HEK293 (cell line): ENCODE measurements around the gene NOC2L.
A peak's percentile ranks its signal among the peaks of the same experiment; 100 is the strongest.

ENCODE experiments used
- EGR2 ChIP-seq: fragments of 450-650 bp; formaldehyde crosslinking; IDR thresholded peaks from 2 replicates; pipeline ENCODE4 v1.5.1; 2016; ENCODE audit warnings: low read depth, missing biosample characterization, missing genetic modification characterization
- GLIS2 ChIP-seq: fragments of 450-650 bp; formaldehyde crosslinking; IDR thresholded peaks from 2 replicates; pipeline ENCODE4 v1.5.1; 2016; ENCODE audit warnings: missing biosample characterization, missing genetic modification characterization
- IKZF3 ChIP-seq: fragments of 450-650 bp; IDR thresholded peaks from 2 replicates; pipeline ENCODE4 v1.5.0; 2018; ENCODE audit warnings: missing biosample characterization, mild to moderate bottlenecking, missing genetic modification characterization, moderate library complexity
- KLF1 ChIP-seq: fragments of 450-650 bp; formaldehyde crosslinking; IDR thresholded peaks from 2 replicates; pipeline ENCODE4 v1.5.1; 2016; ENCODE audit warnings: missing biosample characterization, missing genetic modification characterization
- KLF16 ChIP-seq: fragments of 450-650 bp; formaldehyde crosslinking; IDR thresholded peaks from 2 replicates; pipeline ENCODE4 v1.5.1; 2017; ENCODE audit warnings: missing biosample characterization, missing genetic modification characterization
- SCRT2 ChIP-seq: fragments of 450-650 bp; formaldehyde crosslinking; IDR thresholded peaks from 2 replicates; pipeline ENCODE4 v1.5.1; 2016; ENCODE audit warnings: missing biosample characterization, missing genetic modification characterization
- SP2 ChIP-seq: fragments of 450-650 bp; formaldehyde crosslinking; IDR thresholded peaks from 2 replicates; pipeline ENCODE4 v1.5.1; 2016; ENCODE audit warnings: missing biosample characterization, missing genetic modification characterization
- ZBTB1 ChIP-seq: fragments of 450-650 bp; formaldehyde crosslinking; IDR thresholded peaks from 2 replicates; pipeline ENCODE4 v1.5.1; 2016; ENCODE audit warnings: missing biosample characterization, missing genetic modification characterization
- ZBTB44 ChIP-seq: fragments of 450-650 bp; IDR thresholded peaks from 2 replicates; pipeline ENCODE4 v1.5.1; 2018; ENCODE audit warnings: missing biosample characterization, mild to moderate bottlenecking, missing genetic modification characterization
- ZFHX2 ChIP-seq: fragments of 450-650 bp; formaldehyde crosslinking; conservative IDR thresholded peaks from 2 replicates; pipeline ENCODE4 v1.5.1; 2016; ENCODE audit warnings: missing biosample characterization, missing genetic modification characterization
- ZFP3 ChIP-seq: fragments of 450-650 bp; formaldehyde crosslinking; IDR thresholded peaks from 2 replicates; pipeline ENCODE4 v1.5.1; 2016; ENCODE audit warnings: low read depth, missing biosample characterization, missing genetic modification characterization
- ZIC2 ChIP-seq: fragments of 450-650 bp; formaldehyde crosslinking; IDR thresholded peaks from 2 replicates; pipeline ENCODE4 v1.5.1; 2016; ENCODE audit warnings: missing biosample characterization, missing genetic modification characterization
- ZNF133 ChIP-seq: fragments of 450-650 bp; formaldehyde crosslinking; IDR thresholded peaks from 2 replicates; pipeline ENCODE4 v1.5.1; 2016; ENCODE audit warnings: missing biosample characterization, missing genetic modification characterization
- ZNF16 ChIP-seq: fragments of 450-650 bp; formaldehyde crosslinking; IDR thresholded peaks from 2 replicates; pipeline ENCODE4 v1.5.1; 2016; ENCODE audit warnings: low read depth, missing biosample characterization, missing genetic modification characterization
- ZNF174 ChIP-seq: fragments of 450-650 bp; formaldehyde crosslinking; IDR thresholded peaks from 2 replicates; pipeline ENCODE4 v1.5.0; 2017; ENCODE audit warnings: missing biosample characterization, mild to moderate bottlenecking, missing genetic modification characterization
- ZNF2 ChIP-seq: fragments of 450-650 bp; formaldehyde crosslinking; IDR thresholded peaks from 2 replicates; pipeline ENCODE4 v1.5.1; 2016; ENCODE audit warnings: missing biosample characterization, missing genetic modification characterization
- ZNF211 ChIP-seq: fragments of 450-650 bp; formaldehyde crosslinking; IDR thresholded peaks from 2 replicates; pipeline ENCODE4 v1.5.1; 2016; ENCODE audit warnings: low read depth, missing biosample characterization, missing genetic modification characterization
- ZNF311 ChIP-seq: fragments of 450-650 bp; formaldehyde crosslinking; IDR thresholded peaks from 2 replicates; pipeline ENCODE4 v1.5.1; 2017; ENCODE audit warnings: missing biosample characterization, missing genetic modification characterization, borderline replicate concordance
- ZNF335 ChIP-seq: fragments of 450-650 bp; formaldehyde crosslinking; conservative IDR thresholded peaks from 2 replicates; pipeline ENCODE4 v1.5.1; 2016; ENCODE audit warnings: missing biosample characterization, missing genetic modification characterization
- ZNF391 ChIP-seq: fragments of 450-650 bp; formaldehyde crosslinking; IDR thresholded peaks from 2 replicates; pipeline ENCODE4 v1.5.1; 2016; ENCODE audit warnings: low read depth, missing biosample characterization, missing genetic modification characterization, borderline replicate concordance
- ZNF560 ChIP-seq: fragments of 450-650 bp; formaldehyde crosslinking; IDR thresholded peaks from 2 replicates; pipeline ENCODE4 v1.5.1; 2017; ENCODE audit warnings: missing biosample characterization, missing genetic modification characterization, borderline replicate concordance
- ZNF571 ChIP-seq: fragments of 450-650 bp; formaldehyde crosslinking; IDR thresholded peaks from 2 replicates; pipeline ENCODE4 v1.5.0; 2017; ENCODE audit warnings: missing biosample characterization, missing genetic modification characterization
- ZNF600 ChIP-seq: fragments of 450-650 bp; formaldehyde crosslinking; IDR thresholded peaks from 2 replicates; pipeline ENCODE4 v1.5.1; 2016; ENCODE audit warnings: missing biosample characterization, missing genetic modification characterization
- ZNF623 ChIP-seq: fragments of 450-650 bp; formaldehyde crosslinking; IDR thresholded peaks from 2 replicates; pipeline ENCODE4 v1.5.1; 2016; ENCODE audit warnings: missing biosample characterization, missing genetic modification characterization
- ZNF76 ChIP-seq: fragments of 450-650 bp; formaldehyde crosslinking; IDR thresholded peaks from 2 replicates; pipeline ENCODE4; 2016; ENCODE audit warnings: low read depth, missing biosample characterization, missing genetic modification characterization, borderline replicate concordance
- ZNF777 ChIP-seq: fragments of 450-650 bp; formaldehyde crosslinking; IDR thresholded peaks from 2 replicates; pipeline ENCODE4 v1.5.1; 2017; ENCODE audit warnings: missing biosample characterization, missing genetic modification characterization, borderline replicate concordance
- ZNF791 ChIP-seq: fragments of 450-650 bp; formaldehyde crosslinking; IDR thresholded peaks from 2 replicates; pipeline ENCODE4 v1.5.1; 2016; ENCODE audit warnings: missing biosample characterization, missing genetic modification characterization
- ZSCAN5A ChIP-seq: fragments of 450-650 bp; formaldehyde crosslinking; IDR thresholded peaks from 2 replicates; pipeline ENCODE4 v1.5.1; 2016; ENCODE audit warnings: missing biosample characterization, missing genetic modification characterization
- TF ChIP-seq, protein P1 (sequence below): fragments of 450-650 bp; formaldehyde crosslinking; IDR thresholded peaks from 2 replicates; pipeline ENCODE4 v1.5.1; 2016; ENCODE audit warnings: missing biosample characterization, missing genetic modification characterization
- TF ChIP-seq, protein P2 (sequence below): fragments of 450-650 bp; formaldehyde crosslinking; IDR thresholded peaks from 2 replicates; pipeline ENCODE4 v1.5.1; 2016; ENCODE audit warnings: missing biosample characterization, missing genetic modification characterization

The NOC2L gene

DNA sequence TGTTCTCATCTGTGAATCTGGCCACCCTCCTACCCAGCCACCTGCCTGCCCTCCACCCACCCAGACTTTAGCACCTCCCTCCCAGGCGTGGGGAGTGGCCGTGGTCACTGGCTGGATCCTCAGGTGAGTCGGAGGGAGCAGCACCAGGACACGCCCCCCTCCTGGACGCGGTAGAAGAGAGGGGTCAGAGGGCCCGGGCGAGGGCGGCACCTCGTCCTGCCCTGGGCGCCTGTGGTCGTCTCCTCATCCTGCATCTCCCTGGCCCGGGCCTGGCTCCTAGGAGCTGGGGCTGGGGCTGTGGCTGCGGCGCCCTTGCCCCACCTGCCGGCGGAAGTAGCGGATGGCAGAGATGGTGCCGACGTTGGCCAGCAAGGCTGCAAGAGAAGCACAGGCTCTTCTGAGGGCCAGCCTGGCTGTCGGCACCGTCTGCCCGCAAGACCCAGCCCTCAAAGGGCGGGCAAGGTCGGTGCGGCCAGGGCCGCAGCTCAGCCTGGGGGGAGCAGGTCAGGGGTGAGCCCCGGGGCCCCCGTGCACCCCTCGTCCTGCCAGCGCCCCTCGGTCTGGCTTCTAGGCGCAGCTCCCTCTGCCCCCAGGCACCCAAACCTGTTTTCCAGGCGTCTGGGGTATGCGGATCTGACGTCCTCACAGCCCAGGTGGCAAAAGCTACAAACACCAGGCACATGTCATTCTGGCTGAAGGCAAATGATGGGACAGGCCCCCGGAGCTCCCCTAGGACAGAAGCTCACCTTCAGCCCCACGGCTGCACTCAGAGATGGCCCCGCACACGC is 17.0 kb upstream of the NOC2L start (continued):
- TF ChIP-seq ZSCAN5A (no peak), ZNF571 (tag by site-specific recombination) (no peak), ZNF623 (tag by site-specific recombination) (no peak), ZNF391 (0 out of 2 replicates have a peak, but pooled peaks have one; percentile 13), ZNF791 (tag by site-specific recombination) (no peak), ZNF311 (tag by site-specific recombination) (no peak), ZIC2 (tag by site-specific recombination) (no peak), ZNF211 (tag by site-specific recombination) (no peak), SP2 (tag by site-specific recombination) (peak; percentile 63; the same call in 1 of the 2 replicates), ZNF560 (tag by site-specific recombination) (no peak), GLIS2 (peak; percentile 64), ZFP3 (tag by site-specific recombination) (no peak), ZNF16 (no peak), ZNF133 (no peak), ZBTB44 (tag by site-specific recombination) (no peak), ZFHX2 (tag by site-specific recombination) (peak; percentile 57; the same call in 1 of the 2 replicates), ZNF335 (peak; percentile 93), KLF16 (tag by site-specific recombination) (no peak), ZBTB1 (tag by site-specific recombination) (0 out of 2 replicates have a peak, but pooled peaks have one; percentile 25), ZNF174 (tag by site-specific recombination) (no peak), SCRT2 (tag by site-specific recombination) (peak; percentile 66), ZNF76 (tag by site-specific recombination) (peak; percentile 39; the same call in 1 of the 2 replicates), IKZF3 (tag by site-specific recombination) (peak; percentile 45; the same call in 1 of the 2 replicates), KLF1 (tag by site-specific recombination) (peak; percentile 72), ZNF600 (tag by site-specific recombination) (peak; percentile 96), ZNF2 (tag by site-specific recombination) (peak; percentile 75; the same call in 1 of the 2 replicates), ZNF777 (tag by site-specific recombination) (no peak), EGR2 (peak; percentile 28; the same call in 1 of the 2 replicates)
- TF ChIP-seq, protein P1, sequence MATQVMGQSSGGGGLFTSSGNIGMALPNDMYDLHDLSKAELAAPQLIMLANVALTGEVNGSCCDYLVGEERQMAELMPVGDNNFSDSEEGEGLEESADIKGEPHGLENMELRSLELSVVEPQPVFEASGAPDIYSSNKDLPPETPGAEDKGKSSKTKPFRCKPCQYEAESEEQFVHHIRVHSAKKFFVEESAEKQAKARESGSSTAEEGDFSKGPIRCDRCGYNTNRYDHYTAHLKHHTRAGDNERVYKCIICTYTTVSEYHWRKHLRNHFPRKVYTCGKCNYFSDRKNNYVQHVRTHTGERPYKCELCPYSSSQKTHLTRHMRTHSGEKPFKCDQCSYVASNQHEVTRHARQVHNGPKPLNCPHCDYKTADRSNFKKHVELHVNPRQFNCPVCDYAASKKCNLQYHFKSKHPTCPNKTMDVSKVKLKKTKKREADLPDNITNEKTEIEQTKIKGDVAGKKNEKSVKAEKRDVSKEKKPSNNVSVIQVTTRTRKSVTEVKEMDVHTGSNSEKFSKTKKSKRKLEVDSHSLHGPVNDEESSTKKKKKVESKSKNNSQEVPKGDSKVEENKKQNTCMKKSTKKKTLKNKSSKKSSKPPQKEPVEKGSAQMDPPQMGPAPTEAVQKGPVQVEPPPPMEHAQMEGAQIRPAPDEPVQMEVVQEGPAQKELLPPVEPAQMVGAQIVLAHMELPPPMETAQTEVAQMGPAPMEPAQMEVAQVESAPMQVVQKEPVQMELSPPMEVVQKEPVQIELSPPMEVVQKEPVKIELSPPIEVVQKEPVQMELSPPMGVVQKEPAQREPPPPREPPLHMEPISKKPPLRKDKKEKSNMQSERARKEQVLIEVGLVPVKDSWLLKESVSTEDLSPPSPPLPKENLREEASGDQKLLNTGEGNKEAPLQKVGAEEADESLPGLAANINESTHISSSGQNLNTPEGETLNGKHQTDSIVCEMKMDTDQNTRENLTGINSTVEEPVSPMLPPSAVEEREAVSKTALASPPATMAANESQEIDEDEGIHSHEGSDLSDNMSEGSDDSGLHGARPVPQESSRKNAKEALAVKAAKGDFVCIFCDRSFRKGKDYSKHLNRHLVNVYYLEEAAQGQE = no peak
- TF ChIP-seq, protein P2, sequence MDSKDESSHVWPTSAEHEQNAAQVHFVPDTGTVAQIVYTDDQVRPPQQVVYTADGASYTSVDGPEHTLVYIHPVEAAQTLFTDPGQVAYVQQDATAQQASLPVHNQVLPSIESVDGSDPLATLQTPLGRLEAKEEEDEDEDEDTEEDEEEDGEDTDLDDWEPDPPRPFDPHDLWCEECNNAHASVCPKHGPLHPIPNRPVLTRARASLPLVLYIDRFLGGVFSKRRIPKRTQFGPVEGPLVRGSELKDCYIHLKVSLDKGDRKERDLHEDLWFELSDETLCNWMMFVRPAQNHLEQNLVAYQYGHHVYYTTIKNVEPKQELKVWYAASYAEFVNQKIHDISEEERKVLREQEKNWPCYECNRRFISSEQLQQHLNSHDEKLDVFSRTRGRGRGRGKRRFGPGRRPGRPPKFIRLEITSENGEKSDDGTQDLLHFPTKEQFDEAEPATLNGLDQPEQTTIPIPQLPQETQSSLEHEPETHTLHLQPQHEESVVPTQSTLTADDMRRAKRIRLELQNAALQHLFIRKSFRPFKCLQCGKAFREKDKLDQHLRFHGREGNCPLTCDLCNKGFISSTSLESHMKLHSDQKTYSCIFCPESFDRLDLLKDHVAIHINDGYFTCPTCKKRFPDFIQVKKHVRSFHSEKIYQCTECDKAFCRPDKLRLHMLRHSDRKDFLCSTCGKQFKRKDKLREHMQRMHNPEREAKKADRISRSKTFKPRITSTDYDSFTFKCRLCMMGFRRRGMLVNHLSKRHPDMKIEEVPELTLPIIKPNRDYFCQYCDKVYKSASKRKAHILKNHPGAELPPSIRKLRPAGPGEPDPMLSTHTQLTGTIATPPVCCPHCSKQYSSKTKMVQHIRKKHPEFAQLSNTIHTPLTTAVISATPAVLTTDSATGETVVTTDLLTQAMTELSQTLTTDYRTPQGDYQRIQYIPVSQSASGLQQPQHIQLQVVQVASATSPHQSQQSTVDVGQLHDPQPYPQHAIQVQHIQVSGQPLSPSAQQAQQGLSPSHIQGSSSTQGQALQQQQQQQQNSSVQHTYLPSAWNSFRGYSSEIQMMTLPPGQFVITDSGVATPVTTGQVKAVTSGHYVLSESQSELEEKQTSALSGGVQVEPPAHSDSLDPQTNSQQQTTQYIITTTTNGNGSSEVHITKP (tag by site-specific recombination) = peak; percentile 57; the same call in 1 of the 2 replicates
